GM20000 (cell line): ENCODE measurements around the gene HAUS3.

ENCODE experiments used
- DNase-seq: peaks from one replicate; pipeline ENCODE4 v3.0.0; 2012; ENCODE audit warnings: low spot score
- CTCF ChIP-seq: IDR thresholded peaks from 2 replicates; pipeline ENCODE4 v1.5.1; 2012; ENCODE audit warnings: mild to moderate bottlenecking, control low read depth; ENCODE audit errors: extremely low read depth, missing control alignments

HAUS3 gene

GRCh38 chr4:2256781-2257191 is 14.9 kb upstream of the HAUS3 start:
- no peak for TF ChIP-seq CTCF
- DNase-seq: no peak

GRCh38 chr4:2256156-2256731 is 14.3 kb upstream of the HAUS3 start:
- DNase-seq: no peak
- TF ChIP-seq CTCF: no peak

GRCh38 chr4:2255501-2256155 is 13.7 kb upstream of the HAUS3 start:
- TF ChIP-seq CTCF: no peak
- DNase-seq: no peak

GRCh38 chr4:2254665-2255500 is 13.0 kb upstream of the HAUS3 start:
- no peak for DNase-seq
- TF ChIP-seq CTCF: no peak

GRCh38 chr4:2253160-2254084 is 11.5 kb upstream of the HAUS3 start:
- DNase-seq: no peak
- no peak for TF ChIP-seq CTCF

- no peak for TF ChIP-seq CTCF
- DNase-seq: no peak
These were observed 10.7 kb upstream of the HAUS3 start for GRCh38 chr4:2252530-2253091.
